ENCODE measurements around the gene KHNYN. TPM values are rescaled to one million over a fixed set of nuclear protein-coding genes. Genes with fewer than 3 reads are reported as not detected.

The KHNYN gene
- total RNA-seq, 2 experiments from 2014 or later, result 50.8 to 57.5 TPM

DNA sequence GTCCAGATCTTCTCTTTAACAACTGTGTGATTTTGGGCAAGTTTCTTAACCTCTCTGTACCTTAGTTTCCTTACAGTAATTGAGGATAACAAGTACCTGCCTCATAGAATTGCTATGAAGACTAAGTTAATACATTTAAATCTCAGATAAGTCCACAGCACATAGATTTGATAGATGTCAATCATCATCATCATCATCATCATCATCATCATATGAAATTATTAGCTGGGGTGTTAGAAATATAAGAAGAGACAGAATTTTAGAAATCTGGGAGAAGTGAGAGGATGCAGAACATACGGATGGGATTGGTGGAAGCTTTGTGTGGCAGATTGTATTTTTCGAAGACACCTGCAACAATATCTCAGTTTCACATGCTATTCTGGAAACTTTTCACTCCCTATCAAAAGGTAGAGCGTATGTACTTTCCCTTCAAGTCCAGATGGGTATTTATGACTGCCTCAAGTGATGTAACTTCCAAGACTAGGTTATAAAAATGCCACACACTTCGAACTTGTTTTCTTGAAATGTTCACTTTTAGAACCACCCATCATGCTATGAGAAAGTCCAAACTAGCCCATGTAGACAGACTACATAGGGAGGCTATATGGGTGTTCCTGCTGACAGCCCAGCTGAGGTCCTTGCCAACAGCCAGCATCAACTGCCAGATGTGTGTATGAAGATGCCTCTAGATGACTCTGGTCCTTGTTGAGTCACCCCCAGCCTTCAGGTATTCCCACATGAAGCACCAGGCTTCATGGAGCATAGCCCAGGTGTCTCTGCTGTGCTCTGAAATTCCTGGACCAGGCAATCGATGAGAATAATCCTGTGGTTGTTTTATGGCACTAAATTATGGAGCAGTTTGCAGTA, 33.5 kb downstream of the KHNYN start:
- CTCF ChIA-PET (ENCODE audit: unreplicated experiment), result no interaction called here
- Histone ChIP-seq H3K27ac (ENCODE audit: low read depth, low read length, poor library complexity, severe bottlenecking) (peak overlapping the region; percentile 82), H3K4me2 (ENCODE audit: low read length) (peak overlapping the region; percentile 53), H3K4me1 (ENCODE audit: insufficient read depth, low read length, poor library complexity, severe bottlenecking) (peaks cover 29% of the 10 kb centered on the region), H2AFZ (ENCODE audit: low read length) (peak overlapping the region; percentile 12; the same call in 1 of the 2 replicates), H4K20me1 (ENCODE audit: insufficient read depth, low read length) (no peaks in the 10 kb centered on the region), H3K9me3 (ENCODE audit: low read length) (no peaks in the 10 kb centered on the region), H3K9me2 (ENCODE audit: insufficient read depth, low read length) (no peaks in the 10 kb centered on the region), H3K36me3 (ENCODE audit: insufficient read depth, low read length) (no peaks in the 10 kb centered on the region), H3K4me3 (ENCODE audit: low read depth, low read length, poor library complexity, severe bottlenecking) (peak overlapping the region; percentile 14), H3K79me2 (ENCODE audit: insufficient read depth, low read depth, low read length) (no peaks in the 10 kb centered on the region)
- TSS peak; percentile 50 for BruUV-seq (replicated peaks)
- intact Hi-C loops (cut with micrococcal nuclease; ENCODE audit: unreplicated experiment), result no loop called here
- TF ChIP-seq, protein P1, sequence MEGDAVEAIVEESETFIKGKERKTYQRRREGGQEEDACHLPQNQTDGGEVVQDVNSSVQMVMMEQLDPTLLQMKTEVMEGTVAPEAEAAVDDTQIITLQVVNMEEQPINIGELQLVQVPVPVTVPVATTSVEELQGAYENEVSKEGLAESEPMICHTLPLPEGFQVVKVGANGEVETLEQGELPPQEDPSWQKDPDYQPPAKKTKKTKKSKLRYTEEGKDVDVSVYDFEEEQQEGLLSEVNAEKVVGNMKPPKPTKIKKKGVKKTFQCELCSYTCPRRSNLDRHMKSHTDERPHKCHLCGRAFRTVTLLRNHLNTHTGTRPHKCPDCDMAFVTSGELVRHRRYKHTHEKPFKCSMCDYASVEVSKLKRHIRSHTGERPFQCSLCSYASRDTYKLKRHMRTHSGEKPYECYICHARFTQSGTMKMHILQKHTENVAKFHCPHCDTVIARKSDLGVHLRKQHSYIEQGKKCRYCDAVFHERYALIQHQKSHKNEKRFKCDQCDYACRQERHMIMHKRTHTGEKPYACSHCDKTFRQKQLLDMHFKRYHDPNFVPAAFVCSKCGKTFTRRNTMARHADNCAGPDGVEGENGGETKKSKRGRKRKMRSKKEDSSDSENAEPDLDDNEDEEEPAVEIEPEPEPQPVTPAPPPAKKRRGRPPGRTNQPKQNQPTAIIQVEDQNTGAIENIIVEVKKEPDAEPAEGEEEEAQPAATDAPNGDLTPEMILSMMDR (conservative IDR thresholded peaks at IDR 0.05; ENCODE audit: low read length), result no peak
- no peak for TF ChIP-seq EZH2phosphoT487 (IDR thresholded peaks at IDR 0.05; ENCODE audit: borderline replicate concordance, low read depth, low read length)
- POLR2A ChIA-PET, result interaction anchor here (1.0 kb wide), 1 partner anchor 22 kb away, joined by 4 read pairs; no protein-coding TSS in a partner anchor
- peak; percentile 64 for DNase-seq (ENCODE audit: low spot score)

DNA sequence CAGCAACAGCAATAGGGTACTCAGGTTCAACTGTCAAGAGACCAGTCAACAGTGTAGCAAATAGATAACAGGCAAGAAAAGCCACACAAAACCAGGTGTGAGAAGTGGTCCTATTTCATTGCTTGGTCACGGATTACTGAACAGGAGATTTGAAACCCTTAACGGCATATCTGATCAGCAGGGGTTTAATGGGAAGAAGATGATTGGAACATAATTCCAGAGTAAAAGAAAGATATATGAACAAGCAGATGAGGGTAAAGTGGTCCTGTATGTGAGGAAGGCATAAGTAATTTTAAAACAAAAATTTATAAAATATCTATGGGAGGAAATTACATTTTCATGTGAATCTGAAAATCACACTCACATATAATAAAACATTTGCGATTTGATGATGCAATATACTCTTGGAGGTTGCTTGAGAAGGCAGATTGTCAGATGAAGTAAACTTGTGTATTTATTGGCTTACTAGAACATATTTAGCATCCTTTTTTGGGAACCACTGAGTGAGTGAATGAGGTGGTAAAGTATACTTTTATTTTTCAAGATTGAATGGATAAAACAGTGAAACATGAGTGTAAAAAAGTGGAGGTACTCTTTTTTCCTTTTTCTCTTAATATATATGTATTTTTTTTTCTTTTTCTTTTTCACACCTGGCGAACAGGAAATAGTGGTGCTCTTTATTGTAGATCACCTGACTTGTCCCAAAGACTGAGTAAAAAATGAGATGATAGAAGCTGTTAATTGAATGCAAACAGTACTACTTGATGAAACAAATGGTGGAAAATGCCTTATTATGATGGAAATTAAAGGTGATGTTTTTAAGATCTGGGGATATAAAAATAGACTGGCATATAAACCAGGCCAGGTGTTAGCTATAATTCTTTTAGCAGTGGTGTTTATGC, 34.4 kb downstream of the KHNYN start:
- TF ChIP-seq, protein P1 (conservative IDR thresholded peaks at IDR 0.05; ENCODE audit: low read length), result no peak
- no peak for TF ChIP-seq EZH2phosphoT487 (IDR thresholded peaks at IDR 0.05; ENCODE audit: borderline replicate concordance, low read depth, low read length)
- peaks cover 29% of the 10 kb centered on the region for H3K4me1 ChIP-seq (ENCODE audit: insufficient read depth, low read length, poor library complexity, severe bottlenecking)
- peak overlapping the region; percentile 17 for H3K4me3 ChIP-seq (ENCODE audit: low read depth, low read length, poor library complexity, severe bottlenecking)
- H3K36me3 ChIP-seq (ENCODE audit: insufficient read depth, low read length), result no peaks in the 10 kb centered on the region
- peak overlapping the region; percentile 82 for H3K27ac ChIP-seq (ENCODE audit: low read depth, low read length, poor library complexity, severe bottlenecking)
- H3K9me3 ChIP-seq (ENCODE audit: low read length), result no peaks in the 10 kb centered on the region
- ChIA-PET POLR2A (interaction anchor here (1.1 to 1.5 kb wide), 2 partner anchors 10 to 22 kb away, joined by 3 to 9 read pairs; partner anchors contain the start of gene SDR39U1), CTCF (ENCODE audit: unreplicated experiment) (no interaction called here)
- H3K9me2 ChIP-seq (ENCODE audit: insufficient read depth, low read length), result no peaks in the 10 kb centered on the region
- H2AFZ ChIP-seq (ENCODE audit: low read length), result peak overlapping the region; percentile 12
- no peaks in the 10 kb centered on the region for H4K20me1 ChIP-seq (ENCODE audit: insufficient read depth, low read length)
- no TSS peak for BruUV-seq (replicated peaks)
- intact Hi-C loops (cut with micrococcal nuclease; ENCODE audit: unreplicated experiment), result no loop called here
- peak; percentile 77 for DNase-seq (ENCODE audit: low spot score)
- peak overlapping the region; percentile 53 for H3K4me2 ChIP-seq (ENCODE audit: low read length)
- no peaks in the 10 kb centered on the region for H3K79me2 ChIP-seq (ENCODE audit: insufficient read depth, low read depth, low read length)
